Activated naive CD8-positive, alpha-beta T cell (primary cell): ENCODE results near the gene RARRES1.

ENCODE experiments used
- H3K27ac Mint-ChIP-seq: one replicate; pipeline ENCODE4 v1.8.0; 2021; ENCODE audit warnings: mixed read lengths
- H3K27me3 Mint-ChIP-seq: one replicate; pipeline ENCODE4 v1.8.0; 2021; ENCODE audit warnings: mixed read lengths
- H3K36me3 Mint-ChIP-seq: one replicate; pipeline ENCODE4 v1.8.0; 2021; ENCODE audit warnings: mixed read lengths
- H3K4me1 Mint-ChIP-seq: one replicate; pipeline ENCODE4 v1.8.0; 2021; ENCODE audit warnings: low read depth, mixed read lengths
- H3K4me3 Mint-ChIP-seq: one replicate; pipeline ENCODE4 v1.8.0; 2021; ENCODE audit warnings: mild to moderate bottlenecking, mixed read lengths
- H3K9me3 Mint-ChIP-seq: one replicate; pipeline ENCODE4 v1.8.0; 2021; ENCODE audit warnings: low read depth, mixed read lengths

RARRES1 gene

GRCh38 chr3:158663246-158663645 is 69.0 kb downstream of the RARRES1 start:
- no peaks in the 10 kb centered on the region for H3K9me3 Mint-ChIP-seq
- no peaks in the 10 kb centered on the region for H3K27me3 Mint-ChIP-seq
- peaks cover 2% of the 10 kb centered on the region for H3K36me3 Mint-ChIP-seq
- no peak overlapping the region for H3K27ac Mint-ChIP-seq
- peaks cover 8% of the 10 kb centered on the region for H3K4me1 Mint-ChIP-seq
- H3K4me3 Mint-ChIP-seq = no peak overlapping the region

- no peak overlapping the region for H3K27ac Mint-ChIP-seq
- no peak overlapping the region for H3K4me3 Mint-ChIP-seq
- H3K27me3 Mint-ChIP-seq = no peaks in the 10 kb centered on the region
- peaks cover 4% of the 10 kb centered on the region for H3K36me3 Mint-ChIP-seq
- peaks cover 9% of the 10 kb centered on the region for H3K4me1 Mint-ChIP-seq
- no peaks in the 10 kb centered on the region for H3K9me3 Mint-ChIP-seq
Observed at GRCh38 chr3:158660711-158661110, 71.5 kb downstream of the RARRES1 start.

GRCh38 chr3:158659454-158660237 is 72.6 kb downstream of the RARRES1 start:
- Mint-ChIP-seq H3K27ac (no peak overlapping the region), H3K4me1 (peaks cover 9% of the 10 kb centered on the region), H3K9me3 (no peaks in the 10 kb centered on the region), H3K4me3 (no peak overlapping the region), H3K27me3 (no peaks in the 10 kb centered on the region), H3K36me3 (peaks cover 4% of the 10 kb centered on the region)

GRCh38 chr3:158658889-158659288 is 73.4 kb downstream of the RARRES1 start:
- Mint-ChIP-seq H3K4me3 (no peak overlapping the region), H3K27ac (no peak overlapping the region), H3K4me1 (peaks cover 9% of the 10 kb centered on the region), H3K9me3 (no peaks in the 10 kb centered on the region), H3K36me3 (peaks cover 4% of the 10 kb centered on the region), H3K27me3 (no peaks in the 10 kb centered on the region)

- Mint-ChIP-seq H3K36me3 (peaks cover 13% of the 10 kb centered on the region), H3K9me3 (no peaks in the 10 kb centered on the region), H3K4me3 (no peak overlapping the region), H3K4me1 (peaks cover 21% of the 10 kb centered on the region), H3K27me3 (no peaks in the 10 kb centered on the region), H3K27ac (no peak overlapping the region)
Observed at GRCh38 chr3:158652463-158652862, 79.8 kb downstream of the RARRES1 start.

- H3K9me3 Mint-ChIP-seq = no peaks in the 10 kb centered on the region
- peaks cover 13% of the 10 kb centered on the region for H3K36me3 Mint-ChIP-seq
Observed at GRCh38 chr3:158651192-158651591, 81.1 kb downstream of the RARRES1 start.

GRCh38 chr3:158649791-158650190 is 82.5 kb downstream of the RARRES1 start:
- Mint-ChIP-seq H3K4me3 (no peak overlapping the region), H3K4me1 (peaks cover 43% of the 10 kb centered on the region), H3K27ac (no peak overlapping the region), H3K27me3 (no peaks in the 10 kb centered on the region), H3K36me3 (peaks cover 14% of the 10 kb centered on the region), H3K9me3 (no peaks in the 10 kb centered on the region)

More at GRCh38 chr3:158651192-158651591, 81.1 kb downstream of the RARRES1 start:
- Mint-ChIP-seq H3K27ac (peak overlapping the region; percentile 28), H3K4me1 (peaks cover 31% of the 10 kb centered on the region), H3K27me3 (no peaks in the 10 kb centered on the region), H3K4me3 (no peak overlapping the region)
